Mononuclear cell (primary cell): ENCODE measurements around the gene SMCO2. TPM values are rescaled to one million over a fixed set of nuclear protein-coding genes. Genes with fewer than 3 reads are reported as not detected.
A peak's percentile ranks its signal among the peaks of the same experiment; 100 is the strongest.

Experiments
- H3K27me3 ChIP-seq: 2 replicates; pipeline ENCODE4 v1.6.0; 2011; ENCODE audit warnings: low read length, control low read depth; ENCODE audit not compliant: insufficient read depth
- H3K4me1 ChIP-seq: 2 replicates; pipeline ENCODE4 v1.5.1; 2011; ENCODE audit warnings: mild to moderate bottlenecking, low read length, control low read depth; ENCODE audit not compliant: insufficient read depth
- H3K4me3 ChIP-seq: 2 replicates; pipeline ENCODE4 v1.5.1; 2011; ENCODE audit warnings: mild to moderate bottlenecking, low read length, moderate library complexity
- H3K9me3 ChIP-seq: 2 replicates; pipeline ENCODE4 v1.5.1; 2011; ENCODE audit warnings: low read depth, mild to moderate bottlenecking, control low read depth, low read length
- total RNA-seq: library from RNA; depleted of rRNA; stranded (reverse); fragments of >200 nt; gene quantifications from one replicate; pipeline ENCODE4 v1.2.3, GENCODE V29; 2012

Gene SMCO2
- total RNA-seq, 1 donor: not detected

DNA sequence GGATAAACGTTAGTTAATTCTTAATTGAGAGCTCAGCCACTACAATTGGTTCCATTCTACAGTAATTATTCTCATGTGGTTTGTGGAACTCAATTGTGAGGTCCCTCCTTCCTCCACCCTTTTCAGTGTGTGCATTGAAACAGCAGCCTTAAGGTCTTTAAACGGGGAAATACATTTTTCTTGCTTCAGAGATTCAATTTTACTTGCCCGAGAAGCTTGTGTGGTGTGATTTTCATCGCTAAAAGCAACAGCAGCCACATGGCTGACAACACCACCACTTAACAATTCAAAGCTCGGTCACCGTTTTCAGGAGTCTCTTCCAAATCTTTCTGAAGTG lies 76.7 kb downstream of the SMCO2 start:
- H3K9me3 ChIP-seq: no peaks in the 10 kb centered on the region
- peaks cover 24% of the 10 kb centered on the region for H3K4me1 ChIP-seq
- H3K27me3 ChIP-seq: no peaks in the 10 kb centered on the region
- peak overlapping the region; percentile 88 for H3K4me3 ChIP-seq

- Histone ChIP-seq H3K4me3 (peak within 1 kb of the TSS; percentile 88), H3K9me3 (no peaks in the 10 kb centered on the region), H3K27me3 (no peaks in the 10 kb centered on the region), H3K4me1 (peaks cover 24% of the 10 kb centered on the region)
Observed at GRCh38 chr12:27523642-27524493, 77.3 kb downstream of the SMCO2 start, which contains the start of gene PPFIBP1. TSS of gene PPFIBP1 (plus strand) at chr12:27524206. CDS start at chr12:27633397, 109,191 bp downstream.

DNA sequence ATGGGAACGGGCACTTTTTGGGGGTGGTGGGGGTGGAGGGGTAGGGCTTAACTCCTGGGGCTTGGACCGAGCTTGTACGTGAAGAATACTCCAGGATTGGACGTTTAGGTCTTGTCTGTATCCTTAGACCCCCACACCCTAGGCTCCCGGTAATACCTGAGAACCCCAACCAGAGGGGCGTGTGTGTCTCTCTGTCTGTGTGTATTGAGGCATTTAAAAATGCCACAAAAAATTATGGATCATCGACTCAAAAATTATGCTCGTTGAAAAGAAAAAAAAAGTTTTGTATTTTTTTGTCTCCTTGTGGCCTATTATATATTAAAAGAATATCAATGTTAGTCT lies 77.9 kb downstream of the SMCO2 start:
- H3K9me3 ChIP-seq: no peaks in the 10 kb centered on the region
- H3K4me3 ChIP-seq: peak overlapping the region; percentile 88
- peaks cover 24% of the 10 kb centered on the region for H3K4me1 ChIP-seq
- H3K27me3 ChIP-seq: no peaks in the 10 kb centered on the region

GRCh38 chr12:27524839-27525753 lies 78.6 kb downstream of the SMCO2 start:
- peak overlapping the region; percentile 16 for H3K4me3 ChIP-seq
- H3K9me3 ChIP-seq: no peaks in the 10 kb centered on the region
- H3K27me3 ChIP-seq: no peaks in the 10 kb centered on the region
- H3K4me1 ChIP-seq: peaks cover 24% of the 10 kb centered on the region

- H3K4me1 ChIP-seq: peaks cover 29% of the 10 kb centered on the region
- H3K4me3 ChIP-seq: no peak overlapping the region
- H3K9me3 ChIP-seq: no peaks in the 10 kb centered on the region
- H3K27me3 ChIP-seq: no peaks in the 10 kb centered on the region
Observed at GRCh38 chr12:27527512-27527911, 81.0 kb downstream of the SMCO2 start.

DNA sequence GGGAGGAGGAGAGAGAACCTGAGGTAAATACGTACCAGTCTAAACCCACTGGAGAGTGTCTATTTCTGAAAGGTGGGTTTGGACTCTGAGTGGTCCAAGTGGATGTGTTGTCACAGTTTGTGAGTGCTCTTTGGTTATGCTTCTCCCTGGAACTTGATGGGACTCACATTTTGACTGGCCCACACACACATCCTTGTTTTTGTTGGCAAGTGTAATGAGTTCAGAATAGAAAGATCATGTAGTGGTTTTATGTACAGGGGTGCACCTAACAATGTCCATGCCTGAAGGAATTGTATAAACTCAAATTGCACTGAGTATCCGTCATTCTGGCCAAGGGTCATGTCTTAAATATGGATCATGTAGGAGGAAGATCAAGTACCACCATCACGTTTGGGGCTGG lies 82.3 kb downstream of the SMCO2 start:
- Histone ChIP-seq H3K4me3 (no peak overlapping the region), H3K4me1 (peaks cover 21% of the 10 kb centered on the region), H3K9me3 (no peaks in the 10 kb centered on the region), H3K27me3 (no peaks in the 10 kb centered on the region)

GRCh38 chr12:27530157-27530922 lies 83.8 kb downstream of the SMCO2 start:
- H3K4me3 ChIP-seq: no peak overlapping the region
- H3K4me1 ChIP-seq: peaks cover 24% of the 10 kb centered on the region
- no peaks in the 10 kb centered on the region for H3K9me3 ChIP-seq
- no peaks in the 10 kb centered on the region for H3K27me3 ChIP-seq

DNA sequence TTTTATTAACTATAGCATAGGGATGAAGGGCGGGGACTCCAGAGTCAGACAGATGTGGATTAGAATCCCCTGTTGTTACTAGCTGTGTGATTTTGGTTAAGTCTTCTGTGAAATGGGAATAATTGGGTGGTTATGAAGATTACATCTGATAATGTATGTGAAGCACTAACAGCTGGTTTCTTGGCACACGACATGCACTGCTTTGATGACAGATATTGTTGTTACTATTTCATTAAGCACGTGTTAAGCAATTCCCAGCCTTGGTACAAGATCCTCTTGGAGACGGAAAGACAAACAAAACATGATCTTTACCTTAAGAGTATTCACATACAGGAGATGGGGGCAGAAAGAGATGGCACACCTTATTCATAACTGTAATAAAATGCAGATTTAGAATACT lies 85.4 kb downstream of the SMCO2 start:
- Histone ChIP-seq H3K27me3 (no peaks in the 10 kb centered on the region), H3K9me3 (no peaks in the 10 kb centered on the region), H3K4me1 (peaks cover 23% of the 10 kb centered on the region), H3K4me3 (no peak overlapping the region)

GRCh38 chr12:27534060-27534764 lies 87.7 kb downstream of the SMCO2 start:
- Histone ChIP-seq H3K27me3 (no peaks in the 10 kb centered on the region), H3K4me3 (no peak overlapping the region), H3K4me1 (peaks cover 23% of the 10 kb centered on the region), H3K9me3 (no peaks in the 10 kb centered on the region)

- Histone ChIP-seq H3K27me3 (no peaks in the 10 kb centered on the region), H3K4me1 (peaks cover 23% of the 10 kb centered on the region), H3K9me3 (no peaks in the 10 kb centered on the region), H3K4me3 (no peak overlapping the region)
Observed at GRCh38 chr12:27534765-27535161, 88.2 kb downstream of the SMCO2 start.

- peaks cover 23% of the 10 kb centered on the region for H3K4me1 ChIP-seq
- H3K4me3 ChIP-seq: no peak overlapping the region
Observed at GRCh38 chr12:27535318-27535717, 88.8 kb downstream of the SMCO2 start.

DNA sequence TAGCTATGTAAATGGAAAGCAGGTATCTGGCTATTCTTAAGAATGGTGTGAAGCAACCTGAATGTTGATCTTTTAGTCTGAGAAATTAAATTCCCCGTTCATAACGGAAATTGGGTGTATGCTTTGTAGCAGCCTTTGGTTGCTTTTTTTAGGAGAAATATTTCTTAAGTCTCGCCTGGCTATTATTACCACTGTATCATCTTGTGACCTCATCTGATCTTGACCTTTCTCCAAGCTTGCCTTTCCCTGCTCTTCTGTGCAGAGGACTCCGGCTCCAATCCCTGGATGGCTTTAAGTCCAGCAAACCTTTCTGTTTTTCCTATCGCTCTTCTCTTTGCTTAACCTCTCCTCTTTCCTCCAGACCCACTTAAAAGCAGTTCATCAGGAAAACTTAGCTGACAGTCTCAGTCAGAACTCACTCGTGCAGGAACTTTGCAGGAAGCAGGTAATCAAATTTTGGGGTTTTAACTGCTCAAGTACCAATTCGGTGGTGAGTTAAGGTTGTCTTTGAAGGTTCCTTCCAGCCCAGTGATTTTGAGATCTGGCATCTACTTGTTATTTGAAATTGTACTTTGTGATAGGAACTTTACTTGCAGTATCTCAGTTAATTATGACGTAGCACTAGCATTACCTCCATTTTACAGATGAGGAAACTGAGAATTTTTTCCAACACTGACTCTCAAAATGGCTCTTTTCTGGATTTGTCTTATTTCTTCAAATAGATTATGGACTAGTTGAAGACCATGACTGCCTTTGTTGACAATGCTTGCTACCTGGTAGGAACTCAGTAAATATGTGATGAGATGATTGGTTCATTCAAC lies 91.5 kb downstream of the SMCO2 start:
- H3K9me3 ChIP-seq: no peaks in the 10 kb centered on the region
- H3K27me3 ChIP-seq: no peaks in the 10 kb centered on the region
- H3K4me3 ChIP-seq: no peak overlapping the region
- peaks cover 18% of the 10 kb centered on the region for H3K4me1 ChIP-seq

More at GRCh38 chr12:27535318-27535717, 88.8 kb downstream of the SMCO2 start:
- no peaks in the 10 kb centered on the region for H3K27me3 ChIP-seq
- H3K9me3 ChIP-seq: no peaks in the 10 kb centered on the region

GRCh38 chr12:27539191-27539631 lies 92.7 kb downstream of the SMCO2 start:
- Histone ChIP-seq H3K9me3 (no peaks in the 10 kb centered on the region), H3K4me3 (no peak overlapping the region), H3K4me1 (peaks cover 11% of the 10 kb centered on the region), H3K27me3 (no peaks in the 10 kb centered on the region)
